Measurements from ENCODE around the gene CNGB1. TPM values are rescaled to one million over a fixed set of nuclear protein-coding genes. Genes with fewer than 3 reads are reported as not detected.

Gene CNGB1
- total and polyA plus RNA-seq, 8 donors: 0.03 to 0.43 (median 0.05) TPM; not detected in 3

DNA sequence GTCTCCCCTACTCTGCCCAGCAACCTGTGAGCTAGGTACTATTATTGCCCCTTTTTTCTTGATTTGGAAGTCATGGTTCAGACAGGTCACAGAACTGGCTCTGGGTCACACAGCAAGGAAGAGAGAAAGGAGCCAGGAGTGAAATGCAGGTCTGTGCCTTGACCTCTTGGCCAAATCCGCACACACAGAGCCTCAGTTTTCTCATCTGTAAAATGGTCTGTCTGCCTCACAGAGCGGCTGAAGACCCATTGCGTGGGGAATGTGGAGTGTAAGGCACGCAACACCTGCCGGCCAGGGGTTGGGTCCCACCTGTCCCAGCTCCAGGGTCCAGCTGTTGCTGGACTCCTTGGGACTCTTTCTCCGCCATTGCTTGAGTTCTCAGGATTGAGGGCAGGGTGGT lies 32.4 kb downstream of the CNGB1 start:
- no peaks in the 10 kb centered on the region for H3K9me3 ChIP-seq
- WGBS, 2 donors: 93 to 94% methylated on average over 6 of the region's 6 CpGs
- no peaks in the 10 kb centered on the region for H3K36me3 ChIP-seq
- H3K4me1 ChIP-seq: no peaks in the 10 kb centered on the region
- FAIRE-seq: no peak
- H3K27ac ChIP-seq: no peak overlapping the region
- TF ChIP-seq, protein P1, sequence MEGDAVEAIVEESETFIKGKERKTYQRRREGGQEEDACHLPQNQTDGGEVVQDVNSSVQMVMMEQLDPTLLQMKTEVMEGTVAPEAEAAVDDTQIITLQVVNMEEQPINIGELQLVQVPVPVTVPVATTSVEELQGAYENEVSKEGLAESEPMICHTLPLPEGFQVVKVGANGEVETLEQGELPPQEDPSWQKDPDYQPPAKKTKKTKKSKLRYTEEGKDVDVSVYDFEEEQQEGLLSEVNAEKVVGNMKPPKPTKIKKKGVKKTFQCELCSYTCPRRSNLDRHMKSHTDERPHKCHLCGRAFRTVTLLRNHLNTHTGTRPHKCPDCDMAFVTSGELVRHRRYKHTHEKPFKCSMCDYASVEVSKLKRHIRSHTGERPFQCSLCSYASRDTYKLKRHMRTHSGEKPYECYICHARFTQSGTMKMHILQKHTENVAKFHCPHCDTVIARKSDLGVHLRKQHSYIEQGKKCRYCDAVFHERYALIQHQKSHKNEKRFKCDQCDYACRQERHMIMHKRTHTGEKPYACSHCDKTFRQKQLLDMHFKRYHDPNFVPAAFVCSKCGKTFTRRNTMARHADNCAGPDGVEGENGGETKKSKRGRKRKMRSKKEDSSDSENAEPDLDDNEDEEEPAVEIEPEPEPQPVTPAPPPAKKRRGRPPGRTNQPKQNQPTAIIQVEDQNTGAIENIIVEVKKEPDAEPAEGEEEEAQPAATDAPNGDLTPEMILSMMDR (IDR thresholded peaks at IDR 0.05): no peak
- no peak for DNase-seq
- no peaks in the 10 kb centered on the region for H3K27me3 ChIP-seq
- intact Hi-C loops (cut with DNase I): no loop called here
- ATAC-seq: no peak
- no peak overlapping the region for H3K4me3 ChIP-seq

DNA sequence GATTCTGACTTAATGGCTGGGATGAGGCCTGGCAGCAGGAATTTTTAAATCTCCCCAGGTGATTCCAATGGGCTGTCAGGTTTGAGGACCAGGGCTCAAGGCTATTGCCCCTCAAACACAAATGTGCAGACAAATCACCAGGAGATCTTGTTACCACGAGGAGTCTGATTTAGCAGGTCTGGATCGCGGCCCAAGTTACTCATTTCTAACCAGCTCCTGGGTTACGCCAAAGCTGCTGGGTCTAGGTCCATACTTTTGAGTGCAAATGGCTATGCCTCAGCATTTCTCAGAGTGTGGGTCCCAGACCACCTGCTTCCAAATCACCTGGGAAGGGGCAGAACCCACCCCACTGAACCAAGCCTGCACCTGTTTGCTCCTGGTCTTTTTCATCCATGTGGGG lies 33.1 kb downstream of the CNGB1 start:
- Histone ChIP-seq H3K4me3 (no peak overlapping the region), H3K27ac (no peak overlapping the region), H3K9me3 (no peaks in the 10 kb centered on the region), H3K36me3 (no peaks in the 10 kb centered on the region), H3K27me3 (no peaks in the 10 kb centered on the region), H3K4me1 (no peaks in the 10 kb centered on the region)
- intact Hi-C loops (cut with DNase I): no loop called here
- WGBS, 2 donors: 88 to 89% methylated on average over 4 of the region's 4 CpGs
- TF ChIP-seq, protein P1 (IDR thresholded peaks at IDR 0.05): no peak
- DNase-seq (no peak), FAIRE-seq (no peak), ATAC-seq (no peak)

DNA sequence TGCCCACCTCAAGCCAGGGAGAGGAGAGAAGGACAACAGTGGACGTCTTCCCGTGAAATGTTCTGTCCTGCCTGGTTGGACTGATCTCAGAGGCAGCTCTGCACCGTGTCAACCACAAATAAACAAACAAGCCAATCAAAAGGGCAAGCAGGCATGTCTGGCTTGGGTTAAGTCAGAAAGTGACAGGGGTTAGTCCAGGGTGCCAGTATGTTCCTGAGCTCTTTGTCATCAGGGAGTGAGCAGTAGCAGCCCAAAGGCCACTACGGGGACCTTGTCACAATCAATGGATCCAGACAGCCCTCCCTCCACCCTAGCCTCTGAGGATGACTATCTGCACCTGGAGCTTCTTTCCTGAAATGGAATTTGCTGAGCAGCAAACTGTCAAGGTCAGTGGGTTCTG lies 35.0 kb downstream of the CNGB1 start:
- Histone ChIP-seq H3K4me3 (no peak overlapping the region), H3K27ac (no peak overlapping the region), H3K4me1 (no peaks in the 10 kb centered on the region), H3K27me3 (no peaks in the 10 kb centered on the region), H3K36me3 (no peaks in the 10 kb centered on the region), H3K9me3 (no peaks in the 10 kb centered on the region)
- FAIRE-seq (no peak), ATAC-seq (no peak), DNase-seq (no peak)
- intact Hi-C loops (cut with DNase I): no loop called here
- TF ChIP-seq, protein P1 (IDR thresholded peaks at IDR 0.05): no peak
- 53 to 57% methylated on average over 4 of the region's 4 CpGs for WGBS, 2 donors

DNA sequence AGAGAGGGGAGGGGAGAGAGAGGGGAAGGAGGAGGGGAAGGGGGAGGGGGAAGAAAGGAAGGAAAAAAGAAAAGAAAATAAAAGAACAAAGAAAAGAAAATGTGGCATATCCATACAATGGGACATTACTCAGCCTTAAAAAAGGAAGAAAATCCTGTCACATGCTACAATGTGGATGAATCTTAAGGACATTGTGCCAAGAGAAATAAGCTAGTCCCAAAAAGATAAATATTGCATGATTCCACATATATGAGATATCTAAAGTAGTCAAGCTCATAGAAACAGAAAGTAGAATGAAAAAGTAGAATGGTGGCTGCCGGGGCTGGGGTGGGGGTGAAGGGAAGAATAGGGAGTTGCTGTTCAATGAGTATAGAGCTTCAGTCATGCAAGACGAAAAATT lies 40.4 kb downstream of the CNGB1 start:
- WGBS, 2 donors: 73 to 78% methylated on average over 2 of the region's 2 CpGs
- no peaks in the 10 kb centered on the region for H3K4me1 ChIP-seq

DNA sequence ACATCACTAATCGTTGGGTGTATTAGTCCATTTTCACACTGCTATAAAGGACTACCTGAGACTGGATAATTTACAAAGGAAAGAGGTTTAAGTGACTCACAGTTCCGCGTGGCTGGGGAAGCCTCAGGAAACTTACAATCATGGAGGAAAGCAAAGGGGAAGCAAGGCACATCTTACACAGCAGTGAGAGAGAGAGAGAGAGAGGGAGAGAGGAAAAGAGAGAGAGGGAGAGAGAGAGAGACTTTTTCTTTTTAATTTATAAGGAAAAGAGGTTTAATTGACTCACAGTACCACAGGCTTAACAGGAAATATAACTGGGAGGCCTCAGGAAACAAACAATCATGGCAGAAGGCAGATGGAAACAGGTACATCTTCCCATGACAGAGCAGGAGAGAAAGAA lies 41.7 kb downstream of the CNGB1 start:
- H3K27me3 ChIP-seq: no peaks in the 10 kb centered on the region
- FAIRE-seq: no peak
- no peak for ATAC-seq
- H3K27ac ChIP-seq: no peak overlapping the region
- H3K4me1 ChIP-seq: no peaks in the 10 kb centered on the region
- H3K9me3 ChIP-seq: no peaks in the 10 kb centered on the region
- TF ChIP-seq, protein P1 (IDR thresholded peaks at IDR 0.05): no peak
- H3K36me3 ChIP-seq: no peaks in the 10 kb centered on the region
- 80 to 81% methylated on average over 3 of the region's 3 CpGs for WGBS, 2 donors
- no peak for DNase-seq
- no peak overlapping the region for H3K4me3 ChIP-seq
- intact Hi-C loops (cut with DNase I): no loop called here

More for the DNA sequence above, 40.4 kb downstream of the CNGB1 start:
- TF ChIP-seq, protein P1 (IDR thresholded peaks at IDR 0.05): no peak
- intact Hi-C loops (cut with DNase I): no loop called here
- Histone ChIP-seq H3K36me3 (no peaks in the 10 kb centered on the region), H3K4me3 (no peak overlapping the region), H3K9me3 (no peaks in the 10 kb centered on the region), H3K27ac (no peak overlapping the region), H3K27me3 (no peaks in the 10 kb centered on the region)
- ATAC-seq (no peak), DNase-seq (no peak), FAIRE-seq (no peak)
